ENCODE data around the gene OTOP2.

GRCh38 chr17:74900208-74900607 is 23.9 kb upstream of the OTOP2 start:
- TF ChIP-seq CTCF (IDR thresholded peaks at IDR 0.05; ENCODE audit: low read depth, low read length, poor library complexity, severe bottlenecking) (no peak), EZH2phosphoT487 (IDR thresholded peaks at IDR 0.05; ENCODE audit: borderline replicate concordance, low read length) (no peak)
